Right cardiac atrium (tissue), 5 donors: ENCODE measurements around the gene ILK. TPM values are rescaled to one million over a fixed set of nuclear protein-coding genes. Genes with fewer than 3 reads are reported as not detected.
A peak's percentile ranks its signal among the peaks of the same experiment; 100 is the strongest.

Source experiments
- ATAC-seq, 2 donors: fragments of 200-7000 bp; cut with Tn5 transposase; one replicate each; pipeline versions ENCODE4 v1.8.0 to v1.9.1; 2020; ENCODE audit warnings: moderate library complexity in 2 of 2, mild to moderate bottlenecking in 1 of 2
- DNase-seq, 3 donors: peaks; one replicate each; pipeline ENCODE4 v3.0.0-alpha.2; 2020
- H3K27ac ChIP-seq: one replicate; pipeline ENCODE4 v1.5.1; 2013; ENCODE audit warnings: mild to moderate bottlenecking, low read length, control low read depth, moderate library complexity
- H3K27me3 ChIP-seq: one replicate; pipeline ENCODE4 v1.6.1; 2013; ENCODE audit not compliant: control insufficient read depth, insufficient read depth
- H3K4me1 ChIP-seq: one replicate; pipeline ENCODE4 v1.6.1; 2013; ENCODE audit warnings: low read length; ENCODE audit not compliant: control insufficient read depth, insufficient read depth
- H3K4me3 ChIP-seq: one replicate; pipeline ENCODE4 v1.5.1; 2013; ENCODE audit warnings: low read length, control low read depth
- H3K9me3 ChIP-seq: one replicate; pipeline ENCODE4 v1.6.1; 2013; ENCODE audit warnings: low read length; ENCODE audit not compliant: control insufficient read depth
- WGBS: extraction: QIAGEN DNeasy Blood & Tissue Kit; methylation state at CpG from one replicate; pipeline ENCODE4 v1.1.7; 2013; 5-methylcytosine and 5-hydroxymethylcytosine counted together
- intact Hi-C, 4 donors: fragments of 100-400 bp; cut with DNase I; formaldehyde crosslinking; loops; one replicate each; pipeline versions ENCODE4 v1.11.0 to v1.14.0; 2022 to 2023
- long read RNA-seq, 4 donors: library from polyadenylated mRNA; unstranded; transcript quantifications; one replicate each; pipeline ENCODE4 v2.0.0, GENCODE V29; 2020 to 2021
- polyA plus RNA-seq: library from polyadenylated mRNA; stranded (reverse); fragments of 200-250 nt; gene quantifications from one replicate; pipeline ENCODE4 v1.2.3, GENCODE V29; 2013
- total RNA-seq, 4 donors: library from RNA; stranded (reverse); fragmentation: NEBNext Ultra II Directional; extraction: Animal tissue kit (Norgen Biotek cat#: 25700); gene quantifications; one replicate each; pipeline ENCODE4 v1.2.1, GENCODE V29; 2021
- donor health status: healthy with polysubstance abuse.
- donor health status: DM: no; HTN: yes; CAD: no.
- donor health status: DM: no; HTN: no; CAD: no.
- donor health status: DM: no; HTN: yes; CAD: no; lungs with severe emphysema.
- donor health status: DM: yes; HTN: yes; CAD: no.

Gene ILK
- total RNA-seq (100 to 1,000 TPM; 176 to 196 (median 192) TPM), polyA plus RNA-seq (180 TPM)
- long read RNA-seq, donor 1, transcript ILK-202 (12 exons, 2,074 nt) = minor isoform, 18 of 669 reads
- long read RNA-seq, donor 1, transcript ILK-203 (13 exons, 1,692 nt) = major isoform, 441 of 669 reads
- long read RNA-seq, donor 1, transcript ILK-201 (13 exons, 1,802 nt) = minor isoform, 154 of 669 reads
- long read RNA-seq, donor 1, partial matches to known transcripts = 20 of 669 reads
- long read RNA-seq, donor 1, other reads (novel, unspliced or antisense) = 32 of 669 reads
- long read RNA-seq, donor 2, transcript ILK-201 (13 exons, 1,802 nt) = minor isoform, 50 of 246 reads
- long read RNA-seq, donor 2, transcript ILK-202 (12 exons, 2,074 nt) = minor isoform, 6 of 246 reads
- long read RNA-seq, donor 2, transcript ILK-203 (13 exons, 1,692 nt) = major isoform, 171 of 246 reads
- long read RNA-seq, donor 2, partial matches to known transcripts = 8 of 246 reads
- long read RNA-seq, donor 2, other reads (novel, unspliced or antisense) = 10 of 246 reads
- long read RNA-seq, donor 3, transcript ILK-201 (13 exons, 1,802 nt) = minor isoform, 321 of 1,608 reads
- long read RNA-seq, donor 3, transcript ILK-202 (12 exons, 2,074 nt) = minor isoform, 67 of 1,608 reads
- long read RNA-seq, donor 3, transcript ILK-212 (12 exons, 1,617 nt) = minor isoform, 38 of 1,608 reads
- long read RNA-seq, donor 3, transcript ILK-203 (13 exons, 1,692 nt) = major isoform, 1,020 of 1,608 reads
- long read RNA-seq, donor 3, partial matches to known transcripts = 41 of 1,608 reads
- long read RNA-seq, donor 3, other reads (novel, unspliced or antisense) = 112 of 1,608 reads
- long read RNA-seq, donor 4, transcript ILK-201 (13 exons, 1,802 nt) = minor isoform, 56 of 299 reads
- long read RNA-seq, donor 4, transcript ILK-203 (13 exons, 1,692 nt) = major isoform, 198 of 299 reads
- long read RNA-seq, donor 4, transcript ILK-202 (12 exons, 2,074 nt) = minor isoform, 10 of 299 reads
- long read RNA-seq, donor 4, partial matches to known transcripts = 9 of 299 reads
- long read RNA-seq, donor 4, other reads (novel, unspliced or antisense) = 24 of 299 reads

DNA sequence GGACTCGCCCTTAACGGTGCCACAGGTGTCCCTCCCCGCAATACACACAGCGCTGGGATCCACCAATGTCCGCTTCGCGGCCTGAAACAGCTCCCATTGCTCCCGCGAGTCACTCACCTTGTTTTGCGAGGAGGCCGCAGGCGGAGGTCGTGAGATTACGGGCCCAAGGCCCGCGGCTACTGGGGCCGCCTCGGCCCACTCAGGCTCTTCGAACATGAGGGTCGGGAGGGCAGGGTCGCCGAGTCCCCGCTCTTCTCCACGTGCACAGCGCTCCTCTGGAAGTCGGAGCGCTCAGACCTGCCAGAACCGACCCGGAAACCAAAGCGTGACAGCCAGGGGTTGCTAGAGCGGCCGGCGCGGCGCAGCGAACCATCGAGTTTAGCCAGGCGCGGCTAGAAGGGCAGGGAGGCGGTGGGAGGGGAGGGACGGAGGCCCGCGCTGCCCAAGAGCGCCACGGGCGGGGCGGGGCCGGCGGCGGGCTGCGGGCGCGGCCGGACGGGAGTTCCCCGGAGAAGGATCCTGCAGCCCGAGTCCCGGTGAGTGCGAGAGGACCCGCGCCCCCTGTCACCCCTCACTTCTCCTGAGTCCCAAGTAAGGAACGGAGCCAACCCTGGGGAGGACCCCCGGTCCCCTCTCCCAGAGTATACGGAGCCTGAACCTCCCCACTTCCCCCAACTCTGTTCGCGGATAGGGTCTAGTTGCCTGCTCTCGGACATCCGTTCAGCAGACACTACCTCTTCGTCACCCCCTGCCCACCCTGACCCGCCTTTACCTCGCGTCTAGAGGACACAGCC, at the start of gene ILK, which contains the start of gene RRP8:
Gene ILK (plus strand): TSS at position 488 of the 794 bp plus-strand sequence. CDS start 498 bp downstream, outside the sequence.
Gene RRP8 (minus strand): TSS at position 330 of the 794 bp plus-strand sequence. CDS start 114 bp downstream, at position 216.
- intact Hi-C loops = loop anchor here in 1 of 4 donors (5.0 kb wide), 2 partner anchors 71 to 79 kb away; partner anchors contain the start of gene MRPL17
- WGBS = under 1% methylated on average over 72 of the region's 72 CpGs
- no peaks in the 10 kb centered on the region for H3K27me3 ChIP-seq
- peak; percentile 91 to 97 (median 97) for DNase-seq
- peak; percentile 91 to 93 for ATAC-seq
- peak within 1 kb of the TSS; percentile 87 for H3K4me3 ChIP-seq
- peaks cover 23% of the 10 kb centered on the region for H3K4me1 ChIP-seq
- peak within 1 kb of the TSS; percentile 99 for H3K27ac ChIP-seq
- no peaks in the 10 kb centered on the region for H3K9me3 ChIP-seq

DNA sequence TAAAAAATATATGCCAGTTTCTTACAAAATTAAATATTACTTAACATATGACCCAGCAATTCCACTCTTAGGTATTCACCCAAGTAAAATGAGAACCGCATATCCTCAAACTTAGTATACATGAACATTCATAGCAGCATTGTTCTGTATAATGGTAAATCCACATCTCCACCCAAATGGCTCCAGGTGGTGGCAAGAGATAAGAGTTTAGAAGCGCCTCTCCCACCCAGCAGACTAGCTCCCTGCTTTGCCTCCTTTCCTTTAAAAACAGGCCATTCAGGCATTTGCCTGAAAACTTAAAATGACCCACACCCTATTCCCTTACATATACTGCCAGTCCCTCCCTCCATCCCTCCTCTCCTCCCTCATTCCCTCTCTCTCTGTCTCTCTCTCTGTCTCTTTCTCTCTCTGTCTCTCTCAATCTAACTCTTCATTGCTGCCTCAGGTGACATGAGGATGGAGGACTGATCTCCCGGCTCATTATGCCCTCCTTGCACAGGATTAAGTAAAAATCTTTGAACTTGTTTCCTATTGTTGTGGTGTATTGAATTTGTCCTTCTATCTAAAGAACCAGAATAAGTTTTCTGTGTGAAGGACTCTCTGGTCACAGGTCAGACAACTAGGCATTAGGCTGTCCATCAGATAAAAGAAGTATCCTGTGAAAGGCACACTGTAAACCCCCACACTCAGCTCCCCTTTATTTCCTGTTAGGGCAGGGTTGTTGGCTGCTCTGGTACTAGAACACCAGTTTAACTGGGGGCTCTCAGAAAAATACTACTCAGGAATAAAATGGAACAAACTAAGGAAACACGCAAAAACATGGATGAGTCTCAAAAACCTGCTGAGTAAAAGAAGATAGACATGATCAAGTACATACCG, 48.5 kb upstream of the ILK start:
- Histone ChIP-seq H3K4me3 (no peak overlapping the region), H3K9me3 (no peaks in the 10 kb centered on the region), H3K27me3 (no peaks in the 10 kb centered on the region), H3K4me1 (peaks cover 9% of the 10 kb centered on the region), H3K27ac (no peak overlapping the region)
- DNase-seq (no peak), ATAC-seq (no peak)
- WGBS = 84% methylated on average over 5 of the region's 5 CpGs
- intact Hi-C loops = no loop called here

DNA sequence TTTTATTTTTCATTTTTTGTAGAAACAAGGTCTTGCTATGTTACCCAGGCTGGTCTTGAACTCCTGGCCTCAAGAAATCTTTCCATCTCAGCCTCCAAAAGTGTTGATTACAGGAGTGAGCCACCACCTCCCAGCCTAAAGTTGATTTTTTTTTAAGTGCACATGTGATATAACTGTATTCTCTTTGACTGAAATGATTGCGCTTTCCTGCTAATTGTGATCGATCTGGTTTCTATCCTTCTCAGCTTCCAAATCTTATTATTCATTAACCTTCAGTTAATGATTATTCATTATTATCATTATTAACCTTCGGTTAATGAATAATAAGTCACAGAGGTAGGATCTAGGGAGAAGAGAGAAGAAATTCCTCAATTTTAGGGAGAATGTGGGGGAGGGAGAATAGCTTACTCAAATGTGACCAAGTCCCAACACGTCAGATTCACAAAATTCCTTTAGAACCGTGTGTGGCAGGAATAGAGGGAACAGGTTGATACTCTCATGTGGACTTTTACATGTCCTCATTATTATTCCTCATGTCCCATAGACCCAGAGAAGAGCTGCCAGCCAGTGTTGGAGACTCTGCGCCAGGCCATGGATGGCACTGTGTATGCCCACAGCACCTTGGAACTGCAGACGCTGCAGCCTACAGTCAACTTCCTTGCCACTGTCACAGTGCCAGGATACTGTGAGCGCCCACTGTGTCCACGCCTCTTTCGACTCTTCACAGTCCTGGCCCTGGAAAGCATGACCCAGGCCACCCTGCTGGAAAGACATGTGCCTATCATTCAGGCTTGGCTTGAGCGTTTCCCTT, 47.2 kb upstream of the ILK start:
- WGBS = 87% methylated on average over 11 of the region's 11 CpGs
- ATAC-seq (peak in 1 of 2 donors; percentile 9), DNase-seq (no peak)
- Histone ChIP-seq H3K27ac (no peak overlapping the region), H3K4me3 (no peak overlapping the region), H3K4me1 (peaks cover 9% of the 10 kb centered on the region), H3K9me3 (no peaks in the 10 kb centered on the region), H3K27me3 (no peaks in the 10 kb centered on the region)
- intact Hi-C loops = no loop called here

DNA sequence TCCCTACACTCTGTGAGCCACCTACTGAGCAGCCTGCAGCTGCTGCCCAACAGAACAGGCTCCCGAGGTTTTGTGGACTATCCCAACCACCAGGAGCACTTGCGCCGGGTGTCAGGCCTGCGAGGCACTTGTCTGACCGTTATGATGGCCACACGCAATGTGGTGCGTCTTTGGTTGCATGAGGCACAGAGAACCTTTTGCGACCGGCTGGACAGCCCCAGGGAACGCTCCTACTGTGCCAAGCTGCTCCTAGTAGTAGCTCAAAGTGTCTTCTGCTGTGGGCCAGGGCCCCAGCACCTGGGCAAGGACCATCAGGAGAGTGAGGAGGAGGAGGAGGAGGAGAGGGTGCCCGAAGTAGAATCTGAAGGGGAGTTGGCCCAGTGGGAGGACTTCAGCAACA, 46.5 kb upstream of the ILK start:
- peaks cover 9% of the 10 kb centered on the region for H3K4me1 ChIP-seq
- intact Hi-C loops = no loop called here
- no peak overlapping the region for H3K27ac ChIP-seq
- no peaks in the 10 kb centered on the region for H3K27me3 ChIP-seq
- WGBS = 96% methylated on average over 11 of the region's 11 CpGs
- DNase-seq = no peak
- no peaks in the 10 kb centered on the region for H3K9me3 ChIP-seq
- H3K4me3 ChIP-seq = no peak overlapping the region
- no peak for ATAC-seq

DNA sequence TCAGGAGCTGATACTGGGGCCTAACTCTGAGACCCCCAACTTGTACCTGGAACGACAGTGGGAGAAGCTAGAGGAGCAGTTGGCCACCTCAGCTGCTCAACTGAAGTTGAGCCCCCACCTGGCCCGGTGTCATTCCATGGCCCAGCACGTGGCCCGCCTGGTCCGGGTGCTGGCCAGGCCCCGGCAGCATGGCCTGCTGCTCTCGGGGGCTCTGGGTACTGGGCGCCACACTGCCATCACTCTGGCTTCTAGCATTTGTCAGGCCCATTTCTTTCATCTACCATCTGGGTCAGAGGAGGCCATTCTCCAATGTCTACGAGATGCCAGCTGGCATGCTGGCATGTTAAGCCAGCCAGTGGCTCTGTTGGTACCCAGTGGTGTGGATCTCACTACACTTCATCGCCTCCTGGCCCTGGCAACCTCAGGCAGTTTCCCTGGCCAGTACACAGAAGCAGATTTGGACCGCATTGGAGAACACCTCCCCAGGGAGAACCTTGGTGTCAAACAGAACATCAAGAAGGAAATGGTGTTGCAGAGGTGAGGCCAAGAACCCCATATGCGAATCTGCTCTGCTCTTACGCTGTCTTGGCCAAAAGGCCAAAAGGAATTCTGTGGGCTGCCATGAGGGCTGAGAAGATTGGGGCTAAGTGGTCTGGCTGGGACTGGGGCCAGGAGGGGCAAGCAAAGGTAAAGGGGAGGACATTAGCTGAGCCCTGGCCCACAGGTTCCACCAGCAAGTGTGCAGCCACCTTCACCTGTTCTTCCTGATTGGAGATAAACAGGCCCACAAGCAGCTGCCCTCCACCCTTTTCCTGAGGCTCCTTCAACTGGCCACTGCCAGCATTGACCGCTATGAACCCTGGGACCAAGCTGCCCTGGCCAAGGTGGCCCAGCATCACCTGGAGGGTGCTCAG, 45.6 kb upstream of the ILK start:
- DNase-seq (peak in 2 of 3 donors; percentile 66 to 72), ATAC-seq (peak; percentile 54 to 83)
- WGBS = 84% methylated on average over 14 of the region's 14 CpGs

DNA sequence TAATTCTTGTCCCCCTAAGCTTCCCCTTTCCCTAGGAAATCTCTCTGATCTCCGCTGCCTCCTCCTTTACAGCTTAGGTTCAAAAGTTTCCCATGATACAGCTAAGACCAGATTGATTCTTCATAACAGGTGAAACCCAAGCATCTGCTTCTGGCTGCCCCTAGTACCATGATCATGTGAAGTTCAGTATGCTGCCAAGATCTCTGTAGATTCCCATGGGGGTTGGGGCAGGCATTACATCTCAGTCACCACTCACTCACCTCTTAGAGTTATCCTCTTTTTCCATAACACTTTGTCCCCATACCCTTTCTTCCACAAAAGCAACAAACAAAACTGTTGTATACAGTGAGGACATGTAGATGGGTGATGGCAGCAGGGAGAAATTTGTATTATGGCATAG, 44.2 kb upstream of the ILK start:
- no peak for ATAC-seq
- Histone ChIP-seq H3K4me3 (no peak overlapping the region), H3K4me1 (peaks cover 9% of the 10 kb centered on the region), H3K27me3 (no peaks in the 10 kb centered on the region), H3K27ac (no peak overlapping the region), H3K9me3 (no peaks in the 10 kb centered on the region)
- intact Hi-C loops = no loop called here
- 98% methylated on average over 1 of the region's 1 CpG for WGBS
- no peak for DNase-seq

More for the DNA sequence above, 45.6 kb upstream of the ILK start:
- Histone ChIP-seq H3K9me3 (no peaks in the 10 kb centered on the region), H3K4me1 (peaks cover 9% of the 10 kb centered on the region), H3K27ac (no peak overlapping the region), H3K4me3 (no peak overlapping the region), H3K27me3 (no peaks in the 10 kb centered on the region)
- intact Hi-C loops = no loop called here

DNA sequence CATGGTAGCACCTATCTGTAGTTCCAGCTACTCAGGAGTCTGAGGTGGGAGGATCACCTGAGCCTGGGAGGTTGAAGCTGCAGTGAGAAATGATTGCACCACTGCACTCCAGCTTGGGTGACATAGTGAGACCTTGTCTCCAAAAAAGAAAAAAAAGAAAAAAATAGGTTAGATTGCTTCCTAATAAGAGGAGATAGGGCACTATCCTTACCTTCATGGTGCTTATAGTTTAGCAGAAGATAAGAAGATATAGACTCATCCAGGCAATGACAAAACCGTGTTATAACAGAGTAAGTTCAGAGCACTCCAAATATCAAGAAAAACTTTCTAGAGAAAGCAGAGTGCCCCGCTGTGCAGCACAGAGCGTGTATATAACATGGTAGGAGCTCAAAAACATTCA, 42.3 kb upstream of the ILK start:
- Histone ChIP-seq H3K27ac (no peak overlapping the region), H3K4me1 (peaks cover 9% of the 10 kb centered on the region), H3K27me3 (no peaks in the 10 kb centered on the region), H3K9me3 (no peaks in the 10 kb centered on the region), H3K4me3 (no peak overlapping the region)
- intact Hi-C loops = no loop called here
- ATAC-seq (no peak), DNase-seq (no peak)
- WGBS = 96% methylated on average over 3 of the region's 3 CpGs

DNA sequence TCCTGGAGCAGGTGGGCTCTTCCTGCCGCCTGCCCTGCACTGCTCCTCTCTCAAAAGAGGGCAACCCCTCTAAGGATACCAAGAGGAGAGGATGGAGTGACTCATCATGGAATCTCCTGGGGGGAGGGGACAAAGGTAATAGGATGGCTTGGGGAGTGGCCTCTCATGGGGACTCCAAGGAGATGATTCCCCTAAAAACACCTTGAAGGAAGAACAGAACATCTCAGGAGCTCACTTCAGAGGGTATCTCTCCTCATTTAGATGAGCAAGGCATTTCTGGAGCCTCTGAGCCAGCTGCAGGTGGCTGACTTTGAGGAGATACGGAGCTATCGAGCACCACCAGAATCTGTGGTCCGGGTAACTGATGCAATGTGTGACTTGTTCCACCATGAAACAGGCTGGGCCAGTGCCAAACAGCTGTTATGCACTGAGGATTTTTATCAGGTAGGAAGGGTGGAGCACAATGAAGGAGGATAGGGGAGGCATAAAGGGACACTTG, 40.4 kb upstream of the ILK start:
- intact Hi-C loops = no loop called here
- ATAC-seq (no peak), DNase-seq (no peak)
- no peak overlapping the region for H3K27ac ChIP-seq
- H3K4me3 ChIP-seq = no peak overlapping the region
- H3K27me3 ChIP-seq = no peaks in the 10 kb centered on the region
- no peaks in the 10 kb centered on the region for H3K9me3 ChIP-seq
- peaks cover 5% of the 10 kb centered on the region for H3K4me1 ChIP-seq
- 97% methylated on average over 4 of the region's 4 CpGs for WGBS
